GM18861 (cell line): ENCODE results near the gene HERPUD2.
"Not testable (repeated sequence)": the region's sequence is repeated elsewhere in the genome, so short reads cannot be mapped to it uniquely, and the experiment has no call there.

Experiments used
- ATAC-seq: cut with Tn5 transposase; IDR thresholded peaks from one replicate; pipeline ENCODE4 v1.9.1; 2021; ENCODE audit not compliant: unreplicated experiment

The HERPUD2 gene

GRCh38 chr7:35714862-35715261 is 19.9 kb upstream of the HERPUD2 start:
- ATAC-seq: no peak

DNA sequence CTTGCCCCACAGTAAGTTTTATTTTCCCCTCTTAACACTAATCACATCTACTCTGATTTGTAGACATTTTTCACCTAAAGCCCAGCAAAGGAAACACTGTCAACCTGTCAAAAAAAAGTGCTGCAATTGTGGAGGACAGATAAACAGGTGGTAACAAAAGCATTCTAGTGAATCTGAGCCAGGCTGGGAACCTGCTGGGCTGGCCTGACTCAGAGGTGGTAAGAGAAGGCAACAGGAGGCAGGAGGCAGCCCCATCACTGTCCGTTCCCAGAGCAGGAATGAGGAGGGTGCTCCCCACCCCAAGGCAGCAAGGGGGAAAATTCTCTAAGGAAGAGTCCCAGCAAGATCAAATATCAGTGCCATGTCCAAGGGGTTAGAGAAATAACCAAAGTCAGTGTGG is 19.5 kb upstream of the HERPUD2 start:
- ATAC-seq: no peak

DNA sequence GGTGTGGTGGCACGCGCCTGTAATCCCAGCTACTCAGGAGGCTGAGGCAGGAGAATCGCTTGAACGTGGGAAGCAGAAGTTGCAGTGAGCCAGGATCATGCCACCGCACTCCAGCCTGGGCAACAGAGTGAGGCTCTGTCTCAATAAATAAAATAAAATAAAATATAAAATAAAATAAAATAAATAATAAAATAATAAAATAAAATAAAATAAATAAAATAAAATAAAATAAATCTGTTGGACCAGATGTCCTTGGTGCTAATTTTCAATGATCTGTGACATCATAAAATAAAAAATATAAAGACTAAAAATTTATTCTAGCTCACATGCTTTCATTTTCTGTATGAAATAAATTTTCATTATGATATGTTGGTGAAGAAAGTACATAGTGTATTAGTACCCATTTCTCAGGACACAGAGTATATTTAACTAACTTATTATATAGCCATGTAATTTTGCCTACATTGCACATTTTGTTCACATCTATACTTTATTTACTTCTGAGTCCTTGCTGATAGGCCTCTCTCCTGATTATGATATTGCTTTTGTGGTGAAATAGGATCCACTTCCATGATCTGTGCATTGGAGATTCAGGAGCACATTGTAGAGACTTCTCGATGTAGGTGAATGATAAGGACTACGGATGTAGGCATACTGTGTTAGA is 17.8 kb upstream of the HERPUD2 start:
- ATAC-seq: no peak

DNA sequence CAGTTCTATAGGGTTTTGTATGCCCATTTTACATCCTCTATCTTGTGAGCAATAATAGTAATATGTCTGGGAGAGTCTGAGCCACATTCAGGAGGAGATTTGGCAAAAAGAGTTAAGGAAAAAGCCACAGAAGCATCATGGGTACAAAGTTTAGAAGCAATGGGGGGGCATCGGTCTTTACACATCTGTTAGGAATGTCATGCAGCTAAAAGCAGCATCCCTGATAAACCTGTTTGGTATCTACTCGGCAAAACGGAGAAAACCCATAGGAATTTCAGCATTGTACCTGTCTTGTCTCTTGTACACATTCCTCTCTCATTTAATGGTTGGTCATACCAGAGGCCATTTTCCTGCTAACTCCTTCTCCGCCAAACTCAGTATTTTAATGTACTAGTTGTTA is 12.5 kb upstream of the HERPUD2 start:
- ATAC-seq: no peak

DNA sequence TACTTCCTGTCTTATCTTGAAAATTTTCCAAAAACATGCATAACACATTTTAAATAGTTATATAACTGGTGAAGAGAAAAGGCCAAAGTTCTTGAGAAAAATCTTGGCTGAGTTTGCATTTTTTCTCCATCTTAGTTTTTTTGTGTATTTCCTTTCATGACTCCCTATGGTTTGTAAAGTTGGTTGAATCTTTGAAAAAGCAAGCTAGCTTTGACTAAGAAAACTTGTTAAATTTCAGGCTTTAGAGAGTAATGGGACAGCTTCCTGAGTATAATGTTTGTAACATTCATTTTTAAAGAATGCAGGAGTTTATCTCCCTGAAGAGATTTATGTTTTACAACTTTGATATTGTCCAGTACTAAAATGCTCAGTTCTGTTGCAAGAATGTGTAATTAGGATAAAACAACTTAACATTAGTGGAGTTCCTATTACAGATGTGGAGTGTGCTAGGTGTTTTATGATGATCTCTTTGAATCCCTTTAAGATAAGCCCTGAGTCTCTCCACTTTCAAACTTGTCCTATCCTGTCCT is 11.1 kb upstream of the HERPUD2 start:
- ATAC-seq: no peak

GRCh38 chr7:35704261-35704660 is 9.3 kb upstream of the HERPUD2 start:
- ATAC-seq: no peak

- no peak for ATAC-seq
Observed at GRCh38 chr7:35702541-35702940, 7.6 kb upstream of the HERPUD2 start.

DNA sequence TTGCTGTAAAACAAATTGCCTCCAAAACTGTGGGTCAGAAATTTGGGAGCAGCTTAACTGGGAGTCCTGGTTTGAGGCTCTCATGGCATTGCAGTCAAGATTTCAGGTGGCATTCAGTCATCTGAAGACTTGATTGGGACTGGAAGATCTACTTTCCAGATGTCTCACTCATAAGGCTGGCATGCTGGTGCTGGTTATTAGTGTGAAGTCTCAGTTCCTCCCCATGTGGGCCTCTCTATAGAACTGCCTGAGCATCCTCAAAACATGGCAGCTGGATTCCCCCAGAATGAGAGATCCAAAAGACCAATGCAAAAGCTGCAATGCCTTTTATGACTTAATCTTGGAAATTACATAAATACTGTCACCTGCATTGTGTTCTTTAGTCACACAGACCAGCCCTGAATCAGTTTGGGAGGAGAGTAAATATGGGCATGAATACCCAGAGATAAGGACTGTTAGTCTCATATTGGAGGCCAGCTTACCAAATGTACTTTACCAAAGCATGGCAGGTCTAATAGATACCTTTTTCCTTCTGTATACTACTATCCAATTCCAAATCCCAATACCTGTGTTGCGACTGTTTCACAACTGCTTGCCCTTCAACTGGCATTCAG is 6.5 kb upstream of the HERPUD2 start:
- peak; percentile 68 for ATAC-seq

GRCh38 chr7:35700865-35701264 is 5.9 kb upstream of the HERPUD2 start:
- ATAC-seq: peak; percentile 14

GRCh38 chr7:35700333-35700732 is 5.4 kb upstream of the HERPUD2 start:
- ATAC-seq: no peak

- ATAC-seq: no peak
Observed at GRCh38 chr7:35699796-35700305, 4.9 kb upstream of the HERPUD2 start.

DNA sequence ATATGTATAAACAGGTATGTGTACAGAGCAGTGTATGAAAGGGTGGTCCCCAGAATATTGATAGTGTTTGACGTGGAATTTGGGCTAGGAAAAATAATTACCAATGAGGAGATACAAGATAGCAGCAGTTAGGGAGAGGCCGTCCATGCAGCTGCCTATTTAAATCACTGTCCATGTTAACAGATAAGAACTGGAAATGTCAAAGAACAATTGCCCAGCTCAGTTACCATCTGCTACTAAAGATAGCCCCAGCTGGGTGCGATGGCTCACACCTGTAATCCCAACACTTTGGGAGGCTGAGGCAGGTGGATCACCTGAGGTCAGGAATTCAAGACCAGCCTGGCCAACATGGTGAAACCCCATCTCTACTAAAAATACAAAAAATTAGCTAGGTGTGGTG is 3.4 kb upstream of the HERPUD2 start:
- ATAC-seq: not testable (repeated sequence)

- no peak for ATAC-seq
Observed at GRCh38 chr7:35697414-35698175, 2.7 kb upstream of the HERPUD2 start.

DNA sequence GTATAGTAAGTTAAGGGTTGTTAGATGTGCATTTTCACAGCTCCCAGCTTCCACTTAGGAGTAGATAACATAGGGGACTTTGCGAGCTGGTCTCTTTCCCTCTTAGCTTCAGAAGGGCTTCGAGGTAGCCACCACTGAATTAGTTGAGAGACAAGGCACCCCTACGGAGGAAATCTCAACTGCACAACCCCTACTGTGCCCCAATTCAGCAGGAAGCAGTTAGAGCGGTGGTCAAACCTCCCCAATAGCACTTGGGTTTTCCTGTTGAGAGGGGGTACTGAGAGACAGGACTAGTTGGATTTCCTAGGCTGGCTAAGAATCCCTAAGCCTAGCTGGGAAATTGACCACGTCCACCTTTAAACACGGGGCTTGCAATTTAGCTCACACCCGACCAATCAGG is 1.1 kb upstream of the HERPUD2 start:
- no peak for ATAC-seq

DNA sequence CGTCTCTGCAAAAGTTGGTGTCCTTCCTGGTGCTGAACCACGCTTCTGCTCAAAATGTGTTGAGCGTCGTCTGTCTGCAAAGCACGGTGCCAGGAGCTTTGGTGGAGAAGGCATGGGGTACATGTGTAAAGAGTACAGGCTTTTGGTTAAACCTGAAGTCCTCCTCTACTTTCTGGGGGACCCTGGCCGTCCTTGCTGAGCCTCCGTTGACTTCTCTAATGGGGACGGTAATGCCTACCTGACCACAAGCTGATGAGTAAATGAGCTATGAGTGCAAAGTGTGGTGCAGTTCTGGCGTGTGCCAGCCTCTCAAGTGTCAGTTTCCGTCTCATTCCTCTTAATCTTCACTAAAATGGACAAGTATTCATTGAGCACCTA is 527 bp upstream of the HERPUD2 start:
- no peak for ATAC-seq

- no peak for ATAC-seq
Observed at GRCh38 chr7:35694161-35694783, 663 bp downstream of the HERPUD2 start.

DNA sequence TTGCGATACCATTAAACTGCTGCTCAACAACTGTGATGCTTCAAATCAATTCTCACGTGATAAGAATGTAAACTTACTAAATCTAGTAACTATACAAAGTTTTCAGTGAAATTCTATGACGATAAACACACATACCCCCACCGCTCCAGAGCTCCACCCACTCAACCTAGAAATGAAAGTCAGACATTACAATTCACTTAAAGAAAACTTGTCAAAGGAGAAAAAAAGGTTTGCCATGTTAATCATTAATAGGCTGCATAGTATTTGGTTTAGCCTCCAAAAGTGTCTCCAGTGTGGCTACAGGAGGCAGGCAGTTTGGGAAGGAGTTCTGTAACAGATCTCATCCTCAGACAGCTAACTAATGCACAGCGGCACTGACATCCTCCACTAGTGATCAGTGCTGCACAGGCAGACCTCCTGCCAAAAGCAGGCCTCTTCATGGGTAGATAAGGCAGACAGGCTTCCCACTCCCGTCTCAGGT is 3.1 kb downstream of the HERPUD2 start:
- peak; percentile 20 for ATAC-seq

DNA sequence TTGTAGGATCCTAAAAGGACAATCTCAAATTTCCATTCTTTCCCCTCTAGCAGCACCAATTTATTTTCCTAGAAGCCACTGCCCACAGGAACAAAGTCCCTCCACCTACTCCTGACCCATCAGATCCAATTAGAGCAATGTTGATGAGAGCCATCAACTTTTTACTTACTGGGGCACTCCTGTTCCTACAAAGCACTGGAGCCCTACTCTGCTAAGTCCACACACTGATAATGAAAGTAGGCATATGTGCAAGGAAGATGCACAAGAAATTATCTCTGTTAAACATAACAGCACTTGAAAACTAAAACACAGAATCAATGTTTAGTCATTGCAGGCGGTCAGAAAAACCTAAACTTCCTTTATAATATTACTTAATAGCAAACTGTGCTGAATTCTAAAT is 3.6 kb downstream of the HERPUD2 start:
- ATAC-seq: no peak

DNA sequence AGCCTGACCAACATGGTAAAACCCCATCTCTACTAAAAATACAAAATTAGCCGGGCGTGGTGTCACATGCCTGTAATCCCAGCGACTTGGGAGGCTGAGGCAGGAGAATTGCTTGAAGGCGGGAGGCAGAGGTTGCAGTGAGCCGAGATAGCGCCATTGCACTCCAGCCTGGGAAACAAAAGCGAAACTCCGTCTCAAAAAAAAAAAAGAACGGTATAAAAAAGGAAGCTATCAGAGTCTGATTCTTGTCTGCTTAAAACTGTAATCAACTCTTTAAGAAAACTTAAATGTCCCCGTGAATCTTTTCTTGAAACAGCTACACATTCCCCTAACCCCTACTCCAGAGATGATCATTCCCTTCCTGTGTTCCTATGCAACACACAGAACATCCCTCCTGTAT is 4.3 kb downstream of the HERPUD2 start:
- not testable (repeated sequence) for ATAC-seq

- no peak for ATAC-seq
Observed at GRCh38 chr7:35685781-35686180, 9.2 kb downstream of the HERPUD2 start.
